ENCODE results near the gene HYAL1. TPM values are rescaled to one million over a fixed set of nuclear protein-coding genes. Genes with fewer than 3 reads are reported as not detected.
A peak's percentile ranks its signal among the peaks of the same experiment; 100 is the strongest.

HYAL1 gene
- total and polyA plus RNA-seq, 2 experiments from 2014 or later = 0.20 TPM; not detected in 1

DNA sequence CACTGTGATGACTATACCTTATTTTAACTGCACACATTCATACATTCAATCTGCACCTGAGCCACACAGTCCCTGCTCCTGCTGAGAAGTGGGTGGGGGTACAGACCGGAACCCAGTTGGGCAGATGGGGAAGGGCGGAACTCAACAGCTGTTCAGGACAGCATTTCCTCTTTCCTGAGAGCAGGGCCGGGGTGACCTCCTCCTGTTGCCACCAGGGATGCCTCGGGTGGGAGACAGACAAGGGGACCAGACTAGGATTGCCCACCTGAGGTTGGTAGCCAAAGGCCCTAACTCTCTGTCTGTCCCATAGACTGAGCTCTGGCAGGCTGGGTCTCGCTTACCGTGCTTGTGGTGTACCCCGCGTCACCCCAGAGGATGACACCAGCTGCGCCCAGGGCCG lies 15.2 kb upstream of the HYAL1 start:
- H3K9me2 ChIP-seq (ENCODE audit: insufficient read depth) = no peaks in the 10 kb centered on the region
- WGBS, 2 experiments (ENCODE audit: low coverage in 1 of 2, low lambda C conversion rate in 2 of 2, missing lambda C conversion rate in 2 of 2) = 91 to 97% methylated on average over 10 of the region's 10 CpGs
- H3K4me3 ChIP-seq = no peak overlapping the region
- no peaks in the 10 kb centered on the region for H3K27me3 ChIP-seq (replicated peaks; ENCODE audit: insufficient read depth)
- H3K27ac ChIP-seq = no peak overlapping the region
- no peaks in the 10 kb centered on the region for H3K9me3 ChIP-seq (ENCODE audit: low read depth)
- TF ChIP-seq EZH2 (IDR thresholded peaks at IDR 0.05; ENCODE audit: insufficient read depth, poor library complexity, severe bottlenecking) (no peak), EZH2phosphoT487 (IDR thresholded peaks at IDR 0.05; ENCODE audit: insufficient read depth, low read depth) (no peak)
- 0 out of 2 replicates have a peak overlapping the region, but pooled peaks have one; percentile 3 for H3K9ac ChIP-seq
- DNase-seq = no peak
- peaks cover 9% of the 10 kb centered on the region; the same call in 1 of the 2 replicates for H3F3A ChIP-seq (ENCODE audit: insufficient read depth)
- H3K4me2 ChIP-seq (ENCODE audit: unreplicated experiment) = no peak overlapping the region
- H2AFZ ChIP-seq = no peak overlapping the region
- peaks cover 27% of the 10 kb centered on the region for H3K79me2 ChIP-seq (ENCODE audit: insufficient read depth)
- H4K20me1 ChIP-seq (ENCODE audit: insufficient read depth) = no peaks in the 10 kb centered on the region
- no peaks in the 10 kb centered on the region for H3K36me3 ChIP-seq (ENCODE audit: low read depth)
- in situ Hi-C loops (cut with MboI) = no loop called here
- peaks cover 11% of the 10 kb centered on the region; the same call in 1 of the 2 replicates for H3K4me1 ChIP-seq (ENCODE audit: insufficient read depth)

DNA sequence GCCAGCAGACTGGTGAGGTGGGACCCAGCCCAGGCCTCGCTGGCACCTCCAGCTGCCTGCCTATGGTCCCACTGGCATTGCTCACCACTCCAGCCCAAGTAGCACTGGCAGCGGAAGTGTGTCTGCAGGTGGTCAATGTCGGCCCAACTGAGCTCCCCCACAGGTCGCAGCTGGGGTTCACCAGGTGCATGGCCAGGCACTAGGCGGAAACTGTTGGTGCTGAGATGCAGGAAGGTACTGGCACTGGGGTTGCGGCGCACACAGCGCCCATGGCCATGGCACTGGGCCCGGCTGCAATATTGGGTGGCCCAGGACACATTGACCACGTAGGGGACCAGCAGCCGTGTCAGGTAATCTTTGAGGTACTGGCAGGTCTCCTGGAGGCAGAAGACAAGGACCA lies 14.8 kb upstream of the HYAL1 start:
- Histone ChIP-seq H3K9me2 (ENCODE audit: insufficient read depth) (no peaks in the 10 kb centered on the region), H3K9me3 (ENCODE audit: low read depth) (no peaks in the 10 kb centered on the region), H4K20me1 (ENCODE audit: insufficient read depth) (no peaks in the 10 kb centered on the region), H2AFZ (no peak overlapping the region), H3K27me3 (replicated peaks; ENCODE audit: insufficient read depth) (no peaks in the 10 kb centered on the region), H3K9ac (no peak overlapping the region), H3K4me3 (no peak overlapping the region), H3K4me1 (ENCODE audit: insufficient read depth) (peaks cover 11% of the 10 kb centered on the region; the same call in 1 of the 2 replicates), H3K36me3 (ENCODE audit: low read depth) (no peaks in the 10 kb centered on the region), H3K27ac (no peak overlapping the region), H3K79me2 (ENCODE audit: insufficient read depth) (peaks cover 27% of the 10 kb centered on the region), H3F3A (ENCODE audit: insufficient read depth) (peaks cover 13% of the 10 kb centered on the region; the same call in 1 of the 2 replicates), H3K4me2 (ENCODE audit: unreplicated experiment) (no peak overlapping the region)
- TF ChIP-seq EZH2phosphoT487 (IDR thresholded peaks at IDR 0.05; ENCODE audit: insufficient read depth, low read depth) (no peak), EZH2 (IDR thresholded peaks at IDR 0.05; ENCODE audit: insufficient read depth, poor library complexity, severe bottlenecking) (no peak)
- no peak for DNase-seq
- in situ Hi-C loops (cut with MboI) = no loop called here
- WGBS, 2 experiments (ENCODE audit: low coverage in 1 of 2, low lambda C conversion rate in 2 of 2, missing lambda C conversion rate in 2 of 2) = 85 to 88% methylated on average over 10 to 11 of the region's 11 CpGs

DNA sequence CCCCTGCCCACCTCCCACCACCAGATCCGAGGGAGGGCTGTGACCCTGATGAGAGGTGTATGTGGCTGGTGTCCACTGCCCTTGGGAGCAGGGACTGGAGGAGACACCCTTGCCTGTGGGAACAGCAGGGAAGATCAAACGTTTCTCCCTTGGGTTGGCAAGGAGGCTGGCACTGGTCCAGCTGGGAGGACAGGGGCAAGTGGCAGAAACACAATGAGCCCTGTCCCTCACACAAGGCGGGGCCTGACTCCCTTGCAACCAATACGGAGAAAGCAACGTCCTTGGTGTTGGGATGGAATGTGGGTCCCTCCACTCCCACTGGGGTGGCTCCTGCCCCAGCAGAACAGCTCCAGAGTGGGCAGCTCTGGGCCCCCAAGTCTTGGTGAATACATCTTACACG lies 13.9 kb upstream of the HYAL1 start:
- Histone ChIP-seq H3K4me3 (no peak overlapping the region), H3F3A (ENCODE audit: insufficient read depth) (peaks cover 14% of the 10 kb centered on the region; the same call in 1 of the 2 replicates), H2AFZ (no peak overlapping the region), H3K4me2 (ENCODE audit: unreplicated experiment) (no peak overlapping the region), H3K4me1 (ENCODE audit: insufficient read depth) (peaks cover 11% of the 10 kb centered on the region; the same call in 1 of the 2 replicates), H3K9me2 (ENCODE audit: insufficient read depth) (no peaks in the 10 kb centered on the region), H3K9ac (no peak overlapping the region), H3K27me3 (replicated peaks; ENCODE audit: insufficient read depth) (no peaks in the 10 kb centered on the region), H3K79me2 (ENCODE audit: insufficient read depth) (peaks cover 27% of the 10 kb centered on the region), H3K27ac (no peak overlapping the region), H4K20me1 (ENCODE audit: insufficient read depth) (no peaks in the 10 kb centered on the region), H3K9me3 (ENCODE audit: low read depth) (no peaks in the 10 kb centered on the region), H3K36me3 (ENCODE audit: low read depth) (no peaks in the 10 kb centered on the region)
- no peak for TF ChIP-seq EZH2phosphoT487 (IDR thresholded peaks at IDR 0.05; ENCODE audit: insufficient read depth, low read depth)
- no peak for TF ChIP-seq EZH2 (IDR thresholded peaks at IDR 0.05; ENCODE audit: insufficient read depth, poor library complexity, severe bottlenecking)
- DNase-seq = no peak
- 72 to 77% methylated on average over 6 of the region's 6 CpGs for WGBS, 2 experiments (ENCODE audit: low coverage in 1 of 2, low lambda C conversion rate in 2 of 2, missing lambda C conversion rate in 2 of 2)
- in situ Hi-C loops (cut with MboI) = no loop called here

DNA sequence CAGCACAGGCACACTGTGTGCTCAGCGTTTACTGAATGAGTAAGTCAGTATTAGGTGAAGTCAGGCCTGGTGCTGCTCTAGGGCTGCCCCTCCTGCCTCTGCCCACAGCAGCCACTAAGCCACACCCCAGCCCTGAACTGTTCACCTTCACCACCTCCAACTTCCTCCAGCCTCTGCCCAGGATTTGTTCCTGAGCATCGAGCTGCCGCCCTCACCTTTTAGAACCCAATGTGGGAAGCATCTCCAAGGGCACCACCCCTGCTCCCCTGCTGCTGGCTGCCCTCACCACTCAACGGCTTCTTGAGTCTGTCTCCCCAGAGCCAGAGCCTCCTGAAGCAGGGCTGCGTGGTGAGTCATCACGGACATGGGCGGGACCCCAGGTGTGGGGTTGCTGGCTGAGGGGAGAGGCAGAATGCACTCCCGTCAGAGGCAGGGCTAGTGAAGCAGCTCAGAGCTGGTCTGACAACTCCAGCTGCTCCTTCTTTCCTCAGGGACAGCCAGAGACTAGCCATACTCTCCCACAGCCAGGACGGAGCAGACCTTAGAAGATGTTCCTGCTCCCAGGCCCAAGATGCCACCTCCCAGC lies 13.4 kb upstream of the HYAL1 start:
- no peak for TF ChIP-seq EZH2phosphoT487 (IDR thresholded peaks at IDR 0.05; ENCODE audit: insufficient read depth, low read depth)
- no peak for TF ChIP-seq EZH2 (IDR thresholded peaks at IDR 0.05; ENCODE audit: insufficient read depth, poor library complexity, severe bottlenecking)
- H3K36me3 ChIP-seq (ENCODE audit: low read depth) = no peaks in the 10 kb centered on the region
- H3K9ac ChIP-seq = no peak overlapping the region
- no peaks in the 10 kb centered on the region for H3K9me2 ChIP-seq (ENCODE audit: insufficient read depth)
- H3K4me3 ChIP-seq = no peak overlapping the region
- no peaks in the 10 kb centered on the region for H4K20me1 ChIP-seq (ENCODE audit: insufficient read depth)
- no peaks in the 10 kb centered on the region for H3K27me3 ChIP-seq (replicated peaks; ENCODE audit: insufficient read depth)
- H2AFZ ChIP-seq = no peak overlapping the region
- no peak overlapping the region for H3K27ac ChIP-seq
- WGBS, 2 experiments (ENCODE audit: low coverage in 1 of 2, low lambda C conversion rate in 2 of 2, missing lambda C conversion rate in 2 of 2) = 93 to 94% methylated on average over 9 of the region's 9 CpGs
- H3K4me1 ChIP-seq (ENCODE audit: insufficient read depth) = peaks cover 6% of the 10 kb centered on the region; the same call in 1 of the 2 replicates
- peaks cover 27% of the 10 kb centered on the region for H3K79me2 ChIP-seq (ENCODE audit: insufficient read depth)
- peaks cover 14% of the 10 kb centered on the region; the same call in 1 of the 2 replicates for H3F3A ChIP-seq (ENCODE audit: insufficient read depth)
- H3K4me2 ChIP-seq (ENCODE audit: unreplicated experiment) = no peak overlapping the region
- DNase-seq = no peak
- H3K9me3 ChIP-seq (ENCODE audit: low read depth) = no peaks in the 10 kb centered on the region
- in situ Hi-C loops (cut with MboI) = no loop called here

All from GM23248 (cell line).